NOMO-1 treated with dmso at 0.1 percent for 144 hours (cell line): Measurements from ENCODE around the gene PRTN3.

ENCODE experiments used
- DNase-seq: peaks from one replicate; lab custom pipeline; 2025; ENCODE audit not compliant: unreplicated experiment; lab: John Stamatoyannopoulos, UW

PRTN3 gene

GRCh38 chr19:803099-803561, 37.7 kb upstream of the PRTN3 start:
- DNase-seq, result no peak

- no peak for DNase-seq
These were observed 36.9 kb upstream of the PRTN3 start for GRCh38 chr19:803686-804418.

GRCh38 chr19:804419-805165, 36.2 kb upstream of the PRTN3 start:
- DNase-seq, result no peak

- no peak for DNase-seq
These were observed 35.6 kb upstream of the PRTN3 start for GRCh38 chr19:805166-805551.

- DNase-seq, result no peak
These were observed 34.9 kb upstream of the PRTN3 start for GRCh38 chr19:805600-806550.

GRCh38 chr19:806815-807421, 33.9 kb upstream of the PRTN3 start:
- no peak for DNase-seq

GRCh38 chr19:807627-808422, 33.0 kb upstream of the PRTN3 start:
- DNase-seq, result no peak

- no peak for DNase-seq
These were observed 32.4 kb upstream of the PRTN3 start for GRCh38 chr19:808423-808775.

- no peak for DNase-seq
These were observed 30.5 kb upstream of the PRTN3 start for GRCh38 chr19:810077-810855.

GRCh38 chr19:810883-811489, 29.8 kb upstream of the PRTN3 start:
- DNase-seq, result no peak

GRCh38 chr19:811506-812048, 29.2 kb upstream of the PRTN3 start:
- no peak for DNase-seq

- no peak for DNase-seq
These were observed 28.6 kb upstream of the PRTN3 start for GRCh38 chr19:812049-812746.

- DNase-seq, result no peak
These were observed 28.0 kb upstream of the PRTN3 start for GRCh38 chr19:812747-813218.

- no peak for DNase-seq
These were observed 27.3 kb upstream of the PRTN3 start for GRCh38 chr19:813219-814151.

GRCh38 chr19:814152-815078, 26.4 kb upstream of the PRTN3 start:
- DNase-seq, result no peak
